Activated naive CD8-positive, alpha-beta T cell treated with anti-CD3 and anti-CD28 coated beads, Interleukin-2, amount 10 ng/mL, durations not matched to agents 7 days and 5 days (primary cell): ENCODE results near the gene LDLRAD2. TPM values are rescaled to one million over a fixed set of nuclear protein-coding genes. Genes with fewer than 3 reads are reported as not detected.
"Not testable (repeated sequence)": the region's sequence is repeated elsewhere in the genome, so short reads cannot be mapped to it uniquely, and the experiment has no call there.

Source experiments
- ATAC-seq: fragments of 150-1000 bp; cut with Tn5 transposase; one replicate; pipeline ENCODE4 v1.10.0; 2021; ENCODE audit warnings: low read depth, moderate library complexity
- POLR2A ChIA-PET: fragments of 350-600 bp; sonication (Branson Sonifier 250); formaldehyde crosslinking; loops from one replicate; lab custom pipeline; 2021; ENCODE audit warnings: antibody characterized with exemption; lab: Charles Lee
- DNase-seq: peaks from one replicate; pipeline ENCODE4 v3.0.0; 2021
- H3K27ac Mint-ChIP-seq: one replicate; pipeline ENCODE4 v1.8.0; 2022; ENCODE audit warnings: mild to moderate bottlenecking, mixed read lengths
- H3K27me3 Mint-ChIP-seq: one replicate; pipeline ENCODE4 v1.8.0; 2022; ENCODE audit warnings: mild to moderate bottlenecking, moderate library complexity, mixed read lengths
- H3K36me3 Mint-ChIP-seq: one replicate; pipeline ENCODE4 v1.8.0; 2021; ENCODE audit warnings: mild to moderate bottlenecking, mixed read lengths
- H3K4me1 Mint-ChIP-seq: one replicate; pipeline ENCODE4 v1.8.0; 2021; ENCODE audit warnings: mixed read lengths
- H3K4me3 Mint-ChIP-seq: one replicate; pipeline ENCODE4 v1.8.0; 2022; ENCODE audit warnings: mild to moderate bottlenecking, moderate library complexity, mixed read lengths
- H3K9me3 Mint-ChIP-seq: one replicate; pipeline ENCODE4 v1.8.0; 2021; ENCODE audit warnings: mixed read lengths
- total RNA-seq, 2 experiments: library from RNA; stranded (reverse); gene quantifications; one replicate each; pipeline ENCODE4 v1.2.3, GENCODE V29; 2021

Gene LDLRAD2
- total RNA-seq, 2 experiments from 2014 or later = 0.09 TPM; not detected in 1

GRCh38 chr1:21822349-21822748, 10.3 kb downstream of the LDLRAD2 start:
- DNase-seq (no peak), ATAC-seq (no peak)
- H3K9me3 Mint-ChIP-seq = no peaks in the 10 kb centered on the region
- H3K4me3 Mint-ChIP-seq = no peak overlapping the region
- no peaks in the 10 kb centered on the region for H3K36me3 Mint-ChIP-seq
- H3K27ac Mint-ChIP-seq = no peak overlapping the region
- POLR2A ChIA-PET = no interaction called here
- H3K27me3 Mint-ChIP-seq = no peaks in the 10 kb centered on the region
- H3K4me1 Mint-ChIP-seq = peaks cover 3% of the 10 kb centered on the region

DNA sequence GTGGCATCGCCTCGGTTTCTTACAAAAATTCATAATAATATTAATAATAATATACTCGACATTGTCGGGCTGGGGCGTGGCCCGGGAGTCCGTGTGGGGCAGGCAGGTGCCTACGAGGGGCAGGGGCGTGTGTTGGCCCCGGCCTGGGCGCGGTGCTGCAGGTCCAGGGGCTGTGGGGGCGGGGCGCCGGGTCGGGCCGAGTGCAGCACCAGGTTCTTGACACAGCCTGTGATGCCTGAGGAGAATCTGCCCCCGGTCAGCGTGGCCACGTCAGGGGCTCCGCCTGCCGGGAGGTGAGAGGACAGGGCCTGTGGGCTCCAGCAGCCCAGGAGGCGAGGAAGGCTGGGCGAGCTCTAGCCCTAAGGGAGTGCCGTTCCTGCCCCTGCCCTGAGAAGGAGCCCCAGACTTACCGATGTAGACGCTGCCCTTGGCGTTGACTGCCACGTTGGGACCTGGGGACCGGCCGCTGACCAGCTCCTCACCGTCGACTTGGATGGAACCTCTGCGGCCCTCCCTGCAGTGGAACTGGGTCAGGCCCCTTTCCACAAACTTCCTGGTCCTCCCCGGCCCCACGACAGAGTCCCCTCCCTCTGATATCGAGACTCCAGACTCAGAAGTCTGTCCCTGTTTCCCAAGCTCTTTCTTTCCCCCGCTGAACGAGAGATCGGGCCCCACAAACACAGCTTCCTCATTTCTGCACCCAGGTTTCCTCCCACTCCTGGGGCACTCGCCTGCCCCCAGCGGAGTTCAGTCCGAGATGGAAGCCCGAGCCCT, 11.3 kb downstream of the LDLRAD2 start:
- DNase-seq = no peak
- Mint-ChIP-seq H3K36me3 (no peaks in the 10 kb centered on the region), H3K27ac (no peak overlapping the region), H3K4me3 (no peak overlapping the region), H3K4me1 (peaks cover 2% of the 10 kb centered on the region), H3K9me3 (no peaks in the 10 kb centered on the region), H3K27me3 (no peaks in the 10 kb centered on the region)
- POLR2A ChIA-PET = no interaction called here
- no peak for ATAC-seq

- Mint-ChIP-seq H3K9me3 (no peaks in the 10 kb centered on the region), H3K36me3 (no peaks in the 10 kb centered on the region), H3K4me3 (no peak overlapping the region), H3K27ac (no peak overlapping the region), H3K4me1 (no peaks in the 10 kb centered on the region), H3K27me3 (no peaks in the 10 kb centered on the region)
- DNase-seq (no peak), ATAC-seq (no peak)
- POLR2A ChIA-PET = no interaction called here
Observed at GRCh38 chr1:21823980-21824702, 12.1 kb downstream of the LDLRAD2 start.

DNA sequence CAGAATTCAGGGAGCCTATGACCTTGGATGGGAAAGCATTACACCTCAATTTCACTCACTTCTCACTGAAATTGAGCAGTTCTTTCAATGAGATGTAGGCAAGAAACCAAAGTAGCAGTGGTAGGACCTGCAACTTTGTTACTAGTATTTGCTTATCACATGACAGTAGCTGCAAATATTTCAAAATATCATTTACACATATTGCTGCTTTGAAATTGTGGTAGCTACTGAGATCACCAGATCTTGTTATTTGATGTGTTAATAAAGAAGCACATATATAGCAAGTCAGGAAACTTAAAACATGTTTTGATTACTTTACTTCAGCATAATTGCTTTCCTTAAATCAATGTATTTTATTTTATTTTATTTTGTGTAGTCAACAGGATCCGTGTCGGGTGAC, 12.9 kb downstream of the LDLRAD2 start:
- POLR2A ChIA-PET = no interaction called here
- Mint-ChIP-seq H3K27ac (no peak overlapping the region), H3K36me3 (no peaks in the 10 kb centered on the region), H3K27me3 (no peaks in the 10 kb centered on the region), H3K4me3 (no peak overlapping the region), H3K4me1 (no peaks in the 10 kb centered on the region), H3K9me3 (no peaks in the 10 kb centered on the region)
- ATAC-seq (no peak), DNase-seq (no peak)

GRCh38 chr1:21825393-21825792, 13.3 kb downstream of the LDLRAD2 start:
- no peak for DNase-seq
- POLR2A ChIA-PET = no interaction called here
- Mint-ChIP-seq H3K9me3 (no peaks in the 10 kb centered on the region), H3K36me3 (no peaks in the 10 kb centered on the region), H3K4me3 (no peak overlapping the region), H3K27me3 (no peaks in the 10 kb centered on the region), H3K4me1 (no peaks in the 10 kb centered on the region), H3K27ac (no peak overlapping the region)
- no peak for ATAC-seq

GRCh38 chr1:21826694-21827093, 14.6 kb downstream of the LDLRAD2 start:
- H3K9me3 Mint-ChIP-seq, POLR2A ChIA-PET, ATAC-seq, H3K4me3 Mint-ChIP-seq, H3K36me3 Mint-ChIP-seq, H3K27ac Mint-ChIP-seq, H3K4me1 Mint-ChIP-seq, H3K27me3 Mint-ChIP-seq, DNase-seq: not testable (repeated sequence)

DNA sequence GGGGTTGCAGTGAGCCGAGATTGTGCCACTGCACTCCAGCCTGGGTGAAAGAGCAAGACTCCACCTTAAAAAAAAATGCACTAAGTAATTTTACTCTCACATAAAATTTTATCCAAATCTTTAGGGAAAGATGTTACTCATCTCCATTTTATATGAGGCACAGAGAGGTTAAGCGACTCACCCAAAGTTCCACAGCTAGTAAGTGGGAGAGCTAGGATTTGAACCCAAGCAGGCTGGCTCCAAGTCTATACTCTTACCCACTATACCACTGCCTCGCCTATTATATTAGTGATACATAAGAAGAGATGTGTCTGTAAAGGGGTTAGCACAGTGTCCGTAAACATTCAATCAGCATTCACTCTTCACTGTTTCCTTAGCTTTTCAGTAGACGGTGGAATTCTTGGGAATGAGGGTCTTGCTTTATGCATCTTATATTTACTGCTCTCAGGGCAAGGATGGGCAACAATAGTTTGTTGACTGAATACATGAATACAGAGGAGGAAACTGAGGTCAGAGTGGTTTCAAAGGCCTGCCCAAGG, 15.1 kb downstream of the LDLRAD2 start:
- Mint-ChIP-seq H3K9me3 (no peaks in the 10 kb centered on the region), H3K4me1 (no peaks in the 10 kb centered on the region), H3K36me3 (no peaks in the 10 kb centered on the region), H3K27me3 (no peaks in the 10 kb centered on the region), H3K4me3 (no peak overlapping the region), H3K27ac (no peak overlapping the region)
- POLR2A ChIA-PET = no interaction called here
- ATAC-seq (no peak), DNase-seq (no peak)

GRCh38 chr1:21828075-21828474, 16.0 kb downstream of the LDLRAD2 start:
- POLR2A ChIA-PET = no interaction called here
- no peaks in the 10 kb centered on the region for H3K9me3 Mint-ChIP-seq

GRCh38 chr1:21828506-21829210, 16.6 kb downstream of the LDLRAD2 start:
- ATAC-seq = no peak
- H3K4me3 Mint-ChIP-seq = no peak overlapping the region
- no peaks in the 10 kb centered on the region for H3K4me1 Mint-ChIP-seq

More at GRCh38 chr1:21828075-21828474, 16.0 kb downstream of the LDLRAD2 start:
- no peak overlapping the region for H3K27ac Mint-ChIP-seq
- H3K4me1 Mint-ChIP-seq = no peaks in the 10 kb centered on the region
- H3K36me3 Mint-ChIP-seq = peaks cover 4% of the 10 kb centered on the region
- H3K27me3 Mint-ChIP-seq = no peaks in the 10 kb centered on the region
- DNase-seq = no peak
- no peak overlapping the region for H3K4me3 Mint-ChIP-seq
- ATAC-seq = no peak

GRCh38 chr1:21829294-21829693, 17.2 kb downstream of the LDLRAD2 start:
- no peak overlapping the region for H3K27ac Mint-ChIP-seq

More at GRCh38 chr1:21828506-21829210, 16.6 kb downstream of the LDLRAD2 start:
- no peak for DNase-seq
- Mint-ChIP-seq H3K36me3 (peaks cover 5% of the 10 kb centered on the region), H3K27ac (no peak overlapping the region), H3K9me3 (peaks cover under 1% of the 10 kb centered on the region), H3K27me3 (no peaks in the 10 kb centered on the region)
- POLR2A ChIA-PET = no interaction called here

GRCh38 chr1:21830792-21831453, 18.9 kb downstream of the LDLRAD2 start:
- Mint-ChIP-seq H3K27ac (no peak overlapping the region), H3K36me3 (peaks cover 23% of the 10 kb centered on the region), H3K4me1 (no peaks in the 10 kb centered on the region), H3K9me3 (peaks cover 11% of the 10 kb centered on the region), H3K4me3 (no peak overlapping the region), H3K27me3 (no peaks in the 10 kb centered on the region)
- DNase-seq = no peak
- ATAC-seq = no peak
- POLR2A ChIA-PET = no interaction called here

More at GRCh38 chr1:21829294-21829693, 17.2 kb downstream of the LDLRAD2 start:
- ATAC-seq (no peak), DNase-seq (no peak)
- H3K4me1 Mint-ChIP-seq = no peaks in the 10 kb centered on the region
- no peaks in the 10 kb centered on the region for H3K27me3 Mint-ChIP-seq
- peaks cover 11% of the 10 kb centered on the region for H3K36me3 Mint-ChIP-seq
- POLR2A ChIA-PET = no interaction called here
- H3K9me3 Mint-ChIP-seq = peaks cover 6% of the 10 kb centered on the region
- H3K4me3 Mint-ChIP-seq = no peak overlapping the region

DNA sequence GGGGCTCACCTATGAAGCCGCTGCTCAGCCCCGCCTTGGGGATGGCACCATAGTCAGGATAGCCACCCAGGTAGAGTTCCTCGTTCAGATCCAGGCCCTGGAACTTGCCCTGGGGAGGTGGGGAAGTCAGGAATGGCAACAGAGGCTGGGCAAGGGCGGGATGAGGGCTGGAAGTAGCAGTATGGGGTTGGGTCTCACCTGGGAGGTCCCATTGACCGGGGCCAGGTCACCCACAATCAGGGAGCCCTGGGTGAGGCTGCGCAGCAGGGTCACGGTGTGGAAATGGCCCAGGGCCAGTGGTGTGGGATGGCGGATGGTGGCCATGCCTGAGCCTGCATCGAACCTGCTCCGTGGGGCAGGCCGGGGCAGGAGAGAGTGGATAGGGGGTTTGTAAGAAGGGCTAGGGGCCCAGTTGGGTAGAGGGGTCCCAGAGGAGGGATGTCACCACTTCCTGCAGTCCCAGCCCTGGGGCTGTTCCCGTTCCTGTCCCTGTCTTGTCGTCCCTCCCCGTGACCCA, 19.4 kb downstream of the LDLRAD2 start:
- no peaks in the 10 kb centered on the region for H3K27me3 Mint-ChIP-seq
- no peaks in the 10 kb centered on the region for H3K4me1 Mint-ChIP-seq
- H3K9me3 Mint-ChIP-seq = peaks cover 11% of the 10 kb centered on the region
- POLR2A ChIA-PET = no interaction called here
- ATAC-seq (no peak), DNase-seq (no peak)
- H3K27ac Mint-ChIP-seq = no peak overlapping the region
- H3K4me3 Mint-ChIP-seq = no peak overlapping the region
- peaks cover 23% of the 10 kb centered on the region for H3K36me3 Mint-ChIP-seq
